Peyer's patch (tissue), 4 donors: ENCODE results near the gene PLPP7. TPM values are rescaled to one million over a fixed set of nuclear protein-coding genes. Genes with fewer than 3 reads are reported as not detected.

Experiments used
- DNase-seq, 3 donors: peaks; one replicate each; pipeline ENCODE4 v3.0.0-alpha.2; 2017 to 2019
- H3K27ac ChIP-seq, 4 donors: fragments of 200-600 bp; sonication (generic); one replicate each; pipeline ENCODE4 v1.5.1; 2016 to 2019
- H3K27me3 ChIP-seq, 2 donors: fragments of 200-600 bp; sonication (generic); one replicate each; pipeline ENCODE4 v1.5.1; 2019
- H3K36me3 ChIP-seq, 3 donors: fragments of 200-600 bp; sonication (generic); one replicate each; pipeline ENCODE4 v1.5.1; 2016 to 2019
- H3K4me1 ChIP-seq, 4 donors: fragments of 200-600 bp; sonication (generic); one replicate each; pipeline ENCODE4 v1.5.1; 2016 to 2019
- H3K4me3 ChIP-seq, 4 donors: fragments of 200-600 bp; sonication (generic); 1 replicate in 3 of 4; 2 replicates in 1 of 4; pipeline ENCODE4 v1.5.1; 2016 to 2019; ENCODE audit warnings: mild to moderate bottlenecking in 1 of 4
- H3K9me3 ChIP-seq, 4 donors: fragments of 200-600 bp; sonication (generic); one replicate each; pipeline ENCODE4 v1.5.1; 2016 to 2019; ENCODE audit warnings: mild to moderate bottlenecking in 1 of 4
- POLR2A ChIP-seq, 2 donors: fragments of 450-650 bp; IDR thresholded peaks; one replicate each; pipeline ENCODE4 v1.5.1; 2017; ENCODE audit warnings: antibody characterized with exemption in 2 of 2, mild to moderate bottlenecking in 2 of 2, moderate library complexity in 2 of 2
- total RNA-seq, 4 donors: library from RNA; depleted of rRNA; stranded (reverse); fragments of >200 nt; gene quantifications; one replicate each; pipeline ENCODE4 v1.1.0, GENCODE V29; 2016
- TF ChIP-seq, protein P1 (sequence below), 6 experiments: fragments of 450-650 bp in 4 of 6; fragments of 200-600 bp in 2 of 6; sonication (generic) in 1 of 6; IDR thresholded peaks; one replicate each; pipeline ENCODE4 v1.5.1; 2017 to 2019; ENCODE audit warnings: antibody characterized with exemption in 6 of 6, mild to moderate bottlenecking in 3 of 6, moderate library complexity in 1 of 6

PLPP7 gene
- total RNA-seq, 4 donors from 2014 or later: 1.3 to 3.3 (median 2.4) TPM

DNA sequence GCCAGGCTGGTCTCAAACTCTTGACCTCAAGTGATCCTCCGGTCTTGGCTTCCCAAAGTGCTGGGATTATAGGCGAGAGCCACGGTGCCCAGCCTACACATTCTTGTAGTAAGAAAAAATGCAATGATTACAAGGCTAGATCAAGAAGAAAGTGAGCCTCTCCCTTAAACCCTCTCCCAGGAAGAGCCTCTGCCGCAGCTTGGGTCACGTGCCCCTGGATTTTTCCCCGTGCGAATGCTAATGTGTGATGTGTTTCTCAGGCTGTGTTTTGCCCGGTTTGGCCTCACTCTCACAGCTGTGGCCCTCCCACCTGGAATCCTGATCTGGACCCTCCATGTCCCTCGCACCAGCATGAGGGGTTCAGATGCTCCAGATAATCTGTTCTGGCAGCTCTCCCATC, 6.9 kb downstream of the PLPP7 start:
- Histone ChIP-seq H3K27me3 (no peaks in the 10 kb centered on the region), H3K4me1 (no peaks in the 10 kb centered on the region), H3K36me3 (no peaks in the 10 kb centered on the region), H3K27ac (no peak overlapping the region), H3K4me3 (no peak overlapping the region), H3K9me3 (no peaks in the 10 kb centered on the region)
- TF ChIP-seq, protein P1, sequence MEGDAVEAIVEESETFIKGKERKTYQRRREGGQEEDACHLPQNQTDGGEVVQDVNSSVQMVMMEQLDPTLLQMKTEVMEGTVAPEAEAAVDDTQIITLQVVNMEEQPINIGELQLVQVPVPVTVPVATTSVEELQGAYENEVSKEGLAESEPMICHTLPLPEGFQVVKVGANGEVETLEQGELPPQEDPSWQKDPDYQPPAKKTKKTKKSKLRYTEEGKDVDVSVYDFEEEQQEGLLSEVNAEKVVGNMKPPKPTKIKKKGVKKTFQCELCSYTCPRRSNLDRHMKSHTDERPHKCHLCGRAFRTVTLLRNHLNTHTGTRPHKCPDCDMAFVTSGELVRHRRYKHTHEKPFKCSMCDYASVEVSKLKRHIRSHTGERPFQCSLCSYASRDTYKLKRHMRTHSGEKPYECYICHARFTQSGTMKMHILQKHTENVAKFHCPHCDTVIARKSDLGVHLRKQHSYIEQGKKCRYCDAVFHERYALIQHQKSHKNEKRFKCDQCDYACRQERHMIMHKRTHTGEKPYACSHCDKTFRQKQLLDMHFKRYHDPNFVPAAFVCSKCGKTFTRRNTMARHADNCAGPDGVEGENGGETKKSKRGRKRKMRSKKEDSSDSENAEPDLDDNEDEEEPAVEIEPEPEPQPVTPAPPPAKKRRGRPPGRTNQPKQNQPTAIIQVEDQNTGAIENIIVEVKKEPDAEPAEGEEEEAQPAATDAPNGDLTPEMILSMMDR (IDR thresholded peaks at IDR 0.05): no peak
- TF ChIP-seq POLR2A (IDR thresholded peaks at IDR 0.05): no peak
- no peak for DNase-seq

DNA sequence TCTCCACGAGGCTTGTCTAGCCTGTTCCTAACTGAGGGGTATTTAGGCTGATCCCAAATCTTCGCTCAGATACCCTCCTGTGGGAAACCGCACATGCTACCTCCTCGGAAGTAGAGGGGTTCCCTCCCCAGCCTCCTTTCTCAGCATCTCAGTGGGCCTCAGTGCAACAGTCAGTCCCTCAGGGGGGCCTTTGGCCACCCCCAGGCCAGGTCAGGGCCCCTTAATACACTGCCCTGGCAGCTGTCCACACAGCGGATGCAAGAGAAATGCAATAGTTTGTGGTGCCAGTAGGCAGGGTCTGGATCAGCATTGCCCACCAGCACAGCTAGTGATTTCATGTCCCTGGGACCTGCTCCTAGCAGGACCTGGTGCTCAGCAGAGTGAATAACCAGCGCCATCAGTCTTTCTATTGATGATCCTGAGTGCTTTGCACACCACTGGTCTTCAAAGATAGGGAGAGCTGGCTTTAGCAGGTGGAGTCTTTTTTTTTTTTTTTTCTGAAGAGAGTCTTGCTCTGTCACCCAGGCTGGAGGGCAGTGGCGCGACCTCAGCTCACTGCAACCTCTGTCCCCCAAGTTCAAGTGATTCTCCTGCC, 7.5 kb downstream of the PLPP7 start:
- Histone ChIP-seq H3K4me1 (no peaks in the 10 kb centered on the region), H3K27ac (no peak overlapping the region), H3K9me3 (no peaks in the 10 kb centered on the region), H3K4me3 (no peak overlapping the region), H3K27me3 (no peaks in the 10 kb centered on the region), H3K36me3 (no peaks in the 10 kb centered on the region)
- TF ChIP-seq, protein P1 (IDR thresholded peaks at IDR 0.05): no peak
- no peak for TF ChIP-seq POLR2A (IDR thresholded peaks at IDR 0.05)
- no peak for DNase-seq

DNA sequence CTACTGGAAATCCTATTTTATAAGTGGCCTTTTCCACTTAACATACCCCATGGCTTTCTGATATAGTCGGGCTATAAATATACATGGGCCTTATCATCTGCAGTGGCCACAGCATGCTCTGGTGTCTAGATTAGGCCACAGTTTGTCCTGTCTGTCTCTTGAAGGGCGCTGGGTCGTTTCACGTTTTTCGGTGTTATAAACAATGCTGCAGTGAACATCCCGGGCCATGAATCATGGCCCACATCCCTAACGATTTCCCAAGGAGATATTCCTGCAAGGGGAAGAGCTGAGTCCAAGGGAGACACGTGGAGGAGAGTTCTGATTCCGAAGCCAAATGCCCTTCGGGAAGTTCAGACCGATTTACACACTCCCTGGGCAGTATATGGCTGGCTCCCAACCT, 8.4 kb downstream of the PLPP7 start:
- no peaks in the 10 kb centered on the region for H3K9me3 ChIP-seq
- no peaks in the 10 kb centered on the region for H3K4me1 ChIP-seq
- no peak overlapping the region for H3K27ac ChIP-seq
- no peaks in the 10 kb centered on the region for H3K36me3 ChIP-seq
- TF ChIP-seq POLR2A (IDR thresholded peaks at IDR 0.05): no peak
- TF ChIP-seq, protein P1 (IDR thresholded peaks at IDR 0.05): no peak
- no peak overlapping the region for H3K4me3 ChIP-seq
- no peak for DNase-seq
- no peaks in the 10 kb centered on the region for H3K27me3 ChIP-seq

DNA sequence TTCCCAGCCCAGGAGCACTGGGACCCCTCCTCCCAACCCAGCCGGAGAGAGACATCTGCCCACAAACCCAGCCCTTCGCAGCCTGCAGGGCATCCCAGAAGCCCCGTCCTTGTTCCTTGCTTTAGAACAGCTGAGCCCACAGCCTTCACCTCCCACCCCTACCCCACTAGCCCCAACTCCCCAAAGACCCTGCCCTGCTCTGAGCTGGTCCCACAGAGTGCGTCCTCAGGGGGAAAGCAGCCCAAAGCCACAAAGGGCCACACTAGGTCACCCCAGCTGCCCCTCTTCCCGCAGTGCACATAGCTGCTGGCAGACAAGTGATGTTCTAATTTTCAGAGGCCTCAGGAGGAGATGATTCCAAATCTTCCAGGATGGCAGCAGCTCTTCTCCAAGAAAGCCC, 8.8 kb downstream of the PLPP7 start:
- no peak overlapping the region for H3K4me3 ChIP-seq
- TF ChIP-seq, protein P1 (IDR thresholded peaks at IDR 0.05): no peak
- no peak for TF ChIP-seq POLR2A (IDR thresholded peaks at IDR 0.05)
- H3K27ac ChIP-seq: no peak overlapping the region
- no peaks in the 10 kb centered on the region for H3K27me3 ChIP-seq
- no peaks in the 10 kb centered on the region for H3K9me3 ChIP-seq
- H3K4me1 ChIP-seq: no peaks in the 10 kb centered on the region
- no peak for DNase-seq
- no peaks in the 10 kb centered on the region for H3K36me3 ChIP-seq

DNA sequence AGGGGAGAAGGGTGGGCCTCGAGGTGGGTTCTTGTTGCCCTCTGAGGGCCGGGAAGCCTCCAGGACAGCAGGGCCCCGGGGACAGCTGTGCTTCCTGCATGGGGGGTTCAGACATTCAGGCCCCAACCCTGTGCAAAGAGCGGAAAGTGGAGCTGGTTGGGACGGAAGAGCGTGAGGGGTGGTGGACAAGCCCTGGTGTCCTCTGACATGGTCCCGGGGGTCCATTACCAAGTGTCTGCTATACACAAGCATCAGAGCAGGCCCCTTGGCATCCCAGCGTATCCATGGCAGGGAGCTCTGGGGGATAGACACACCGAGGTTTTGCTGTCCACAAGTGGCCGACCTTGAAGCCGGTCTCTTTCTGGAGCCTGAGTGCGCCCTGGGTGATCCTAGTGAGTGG, 9.3 kb downstream of the PLPP7 start:
- no peaks in the 10 kb centered on the region for H3K36me3 ChIP-seq
- no peak for DNase-seq
- no peak overlapping the region for H3K27ac ChIP-seq
- no peaks in the 10 kb centered on the region for H3K27me3 ChIP-seq
- H3K4me3 ChIP-seq: no peak overlapping the region
- H3K4me1 ChIP-seq: no peaks in the 10 kb centered on the region
- no peaks in the 10 kb centered on the region for H3K9me3 ChIP-seq
- TF ChIP-seq POLR2A (IDR thresholded peaks at IDR 0.05): no peak
- TF ChIP-seq, protein P1 (IDR thresholded peaks at IDR 0.05): no peak
